ENCODE data around the gene SPAG9. TPM values are rescaled to one million over a fixed set of nuclear protein-coding genes. Genes with fewer than 3 reads are reported as not detected.

The SPAG9 gene
- total RNA-seq, 1 donor from 2014 or later = 48.2 TPM

- no peak overlapping the region for H3K4me3 ChIP-seq (ENCODE audit: low read depth, low read length)
- no peak for TF ChIP-seq CTCF (conservative IDR thresholded peaks at IDR 0.05; ENCODE audit: low read depth, low read length)
- no peak for DNase-seq (ENCODE audit: low read depth)
Observed at GRCh38 chr17:50955160-50955559, 165.5 kb downstream of the SPAG9 start.

GRCh38 chr17:50954641-50955121, 166.0 kb downstream of the SPAG9 start:
- TF ChIP-seq CTCF (conservative IDR thresholded peaks at IDR 0.05; ENCODE audit: low read depth, low read length) = no peak
- H3K4me3 ChIP-seq (ENCODE audit: low read depth, low read length) = no peak overlapping the region
- no peak for DNase-seq (ENCODE audit: low read depth)

- no peak for TF ChIP-seq CTCF (conservative IDR thresholded peaks at IDR 0.05; ENCODE audit: low read depth, low read length)
- H3K4me3 ChIP-seq (ENCODE audit: low read depth, low read length) = no peak overlapping the region
- DNase-seq (ENCODE audit: low read depth) = no peak
Observed at GRCh38 chr17:50953831-50954601, 166.7 kb downstream of the SPAG9 start.

- no peak for TF ChIP-seq CTCF (conservative IDR thresholded peaks at IDR 0.05; ENCODE audit: low read depth, low read length)
- DNase-seq (ENCODE audit: low read depth) = no peak
Observed at GRCh38 chr17:50953518-50953830, 167.2 kb downstream of the SPAG9 start.

GRCh38 chr17:50952889-50953288, 167.8 kb downstream of the SPAG9 start:
- no peak overlapping the region for H3K4me3 ChIP-seq (ENCODE audit: low read depth, low read length)
- DNase-seq (ENCODE audit: low read depth) = no peak
- no peak for TF ChIP-seq CTCF (conservative IDR thresholded peaks at IDR 0.05; ENCODE audit: low read depth, low read length)

More at GRCh38 chr17:50953518-50953830, 167.2 kb downstream of the SPAG9 start:
- H3K4me3 ChIP-seq (ENCODE audit: low read depth, low read length) = no peak overlapping the region

- TF ChIP-seq CTCF (conservative IDR thresholded peaks at IDR 0.05; ENCODE audit: low read depth, low read length) = no peak
- H3K4me3 ChIP-seq (ENCODE audit: low read depth, low read length) = no peak overlapping the region
- no peak for DNase-seq (ENCODE audit: low read depth)
Observed at GRCh38 chr17:50952013-50952412, 168.7 kb downstream of the SPAG9 start.
